ENCODE measurements around the gene FSTL5. TPM values are rescaled to one million over a fixed set of nuclear protein-coding genes. Genes with fewer than 3 reads are reported as not detected.

Gene FSTL5
- total RNA-seq, 2 donors from 2014 or later, result not detected

DNA sequence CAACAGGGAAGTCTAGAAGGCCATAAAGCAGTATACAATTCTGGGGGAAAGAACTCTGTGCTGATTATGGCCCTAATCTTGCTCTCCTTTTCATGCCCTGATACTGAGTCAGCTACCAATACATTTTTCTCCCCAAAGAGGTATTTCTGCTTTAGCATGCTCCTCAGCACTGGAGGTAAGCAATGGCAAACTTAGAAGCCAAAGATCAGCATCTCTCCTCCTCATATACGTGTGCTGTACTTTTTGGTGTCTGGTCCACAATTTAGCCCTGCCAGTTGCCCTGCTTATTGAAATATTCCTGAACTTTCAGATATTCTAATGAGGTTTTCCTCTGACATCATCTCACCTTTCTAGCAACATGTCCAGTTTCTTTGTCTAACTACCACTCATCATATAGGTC lies 226.2 kb downstream of the FSTL5 start:
- Mint-ChIP-seq H3K4me1 (no peaks in the 10 kb centered on the region), H3K27ac (no peak overlapping the region), H3K9me3 (peaks cover 24% of the 10 kb centered on the region), H3K4me3 (no peak overlapping the region), H3K27me3 (no peaks in the 10 kb centered on the region), H3K36me3 (ENCODE audit: low read depth) (no peaks in the 10 kb centered on the region)
- no peak for ATAC-seq (replicated peaks)

DNA sequence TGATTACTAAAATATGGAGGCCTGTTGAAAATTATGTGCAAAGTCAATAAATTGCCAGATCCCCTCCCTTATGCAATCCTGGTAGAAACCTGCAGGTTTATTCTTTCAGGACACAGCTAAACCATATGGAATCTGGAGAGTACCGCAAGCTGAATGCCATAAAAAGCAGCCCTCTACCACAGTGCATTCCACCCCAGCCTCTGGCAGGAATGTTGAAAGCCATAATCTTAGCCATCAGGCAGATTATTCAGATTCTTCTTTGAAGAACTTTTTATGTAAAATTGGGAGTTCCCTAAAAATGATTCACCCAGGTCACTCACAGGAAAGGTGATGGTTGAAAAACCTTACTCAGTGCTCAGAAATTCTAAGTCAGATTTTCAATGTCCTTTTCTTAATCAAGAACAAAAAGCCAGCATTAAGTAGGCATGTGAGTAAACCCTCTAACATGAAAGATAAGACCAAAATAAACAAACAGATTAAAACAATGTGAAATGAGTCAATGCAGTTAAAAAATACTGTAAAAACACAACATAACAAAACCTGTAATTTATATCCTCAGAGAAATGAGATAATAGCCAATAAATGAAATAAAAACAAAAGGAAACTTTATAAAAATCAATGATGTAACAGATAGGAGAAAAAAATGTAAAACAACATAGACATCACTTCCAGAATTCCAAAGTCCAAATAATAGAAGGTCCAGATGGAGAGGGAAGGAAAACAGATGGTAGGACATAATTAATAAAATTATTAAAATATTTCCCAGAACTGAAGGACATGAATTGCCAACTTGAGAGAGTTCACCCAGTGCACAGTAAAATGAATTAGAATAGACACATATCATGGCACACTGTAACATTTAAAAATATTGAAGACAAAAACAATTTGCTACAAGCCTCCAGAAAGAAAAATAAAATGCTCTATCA lies 226.9 kb downstream of the FSTL5 start:
- H3K4me3 Mint-ChIP-seq, result no peak overlapping the region
- no peak for ATAC-seq (replicated peaks)
- H3K9me3 Mint-ChIP-seq, result peaks cover 22% of the 10 kb centered on the region
- no peaks in the 10 kb centered on the region for H3K36me3 Mint-ChIP-seq (ENCODE audit: low read depth)
- no peak overlapping the region for H3K27ac Mint-ChIP-seq
- no peaks in the 10 kb centered on the region for H3K27me3 Mint-ChIP-seq
- no peaks in the 10 kb centered on the region for H3K4me1 Mint-ChIP-seq

DNA sequence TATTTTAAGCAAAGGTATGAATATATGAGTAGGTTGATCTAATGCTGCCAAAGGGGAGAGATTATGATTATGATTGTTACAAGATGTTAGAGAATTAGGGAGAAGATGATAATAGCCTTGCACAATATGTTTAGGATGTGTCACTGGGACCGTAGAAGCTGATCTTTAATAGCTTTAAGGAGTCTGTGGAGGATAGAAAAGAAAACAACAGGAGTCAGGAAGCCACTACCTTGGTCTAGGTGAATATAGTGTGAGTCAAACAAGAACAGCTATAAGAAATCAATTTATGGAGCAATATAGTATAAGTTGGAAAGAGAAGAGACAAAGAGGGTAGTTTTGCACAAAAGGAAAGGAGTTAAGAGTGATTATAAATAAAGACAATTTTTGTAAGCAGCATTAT lies 232.7 kb downstream of the FSTL5 start:
- no peaks in the 10 kb centered on the region for H3K27me3 Mint-ChIP-seq
- ATAC-seq (replicated peaks), result no peak
- H3K36me3 Mint-ChIP-seq (ENCODE audit: low read depth), result no peaks in the 10 kb centered on the region

DNA sequence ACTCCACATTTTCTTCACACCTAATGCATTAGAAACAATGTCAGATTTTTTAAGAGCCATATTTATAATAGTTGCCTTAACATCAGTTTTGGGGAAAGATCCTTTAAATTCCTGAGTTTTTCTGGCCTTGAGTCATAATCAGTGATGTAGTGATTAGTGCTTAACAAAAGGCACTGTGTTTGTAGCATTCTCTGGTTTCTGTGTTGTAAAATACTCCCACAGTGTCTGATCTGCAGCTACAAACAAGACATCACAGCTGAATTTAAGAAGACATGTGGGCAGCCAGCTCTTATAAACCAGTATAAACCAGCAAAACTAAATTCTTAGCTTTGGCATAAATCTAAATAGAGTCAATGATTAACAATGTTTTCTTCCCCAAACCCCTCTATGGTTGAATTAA lies 233.8 kb downstream of the FSTL5 start:
- H3K4me1 Mint-ChIP-seq, result no peaks in the 10 kb centered on the region
- H3K27me3 Mint-ChIP-seq, result no peaks in the 10 kb centered on the region
- H3K27ac Mint-ChIP-seq, result no peak overlapping the region
- H3K36me3 Mint-ChIP-seq (ENCODE audit: low read depth), result no peaks in the 10 kb centered on the region
- H3K9me3 Mint-ChIP-seq, result peaks cover 11% of the 10 kb centered on the region
- ATAC-seq (replicated peaks), result no peak
- H3K4me3 Mint-ChIP-seq, result no peak overlapping the region

More for the DNA sequence above, 232.7 kb downstream of the FSTL5 start:
- no peak overlapping the region for H3K27ac Mint-ChIP-seq
- no peak overlapping the region for H3K4me3 Mint-ChIP-seq
- no peaks in the 10 kb centered on the region for H3K4me1 Mint-ChIP-seq
- peaks cover 19% of the 10 kb centered on the region for H3K9me3 Mint-ChIP-seq

DNA sequence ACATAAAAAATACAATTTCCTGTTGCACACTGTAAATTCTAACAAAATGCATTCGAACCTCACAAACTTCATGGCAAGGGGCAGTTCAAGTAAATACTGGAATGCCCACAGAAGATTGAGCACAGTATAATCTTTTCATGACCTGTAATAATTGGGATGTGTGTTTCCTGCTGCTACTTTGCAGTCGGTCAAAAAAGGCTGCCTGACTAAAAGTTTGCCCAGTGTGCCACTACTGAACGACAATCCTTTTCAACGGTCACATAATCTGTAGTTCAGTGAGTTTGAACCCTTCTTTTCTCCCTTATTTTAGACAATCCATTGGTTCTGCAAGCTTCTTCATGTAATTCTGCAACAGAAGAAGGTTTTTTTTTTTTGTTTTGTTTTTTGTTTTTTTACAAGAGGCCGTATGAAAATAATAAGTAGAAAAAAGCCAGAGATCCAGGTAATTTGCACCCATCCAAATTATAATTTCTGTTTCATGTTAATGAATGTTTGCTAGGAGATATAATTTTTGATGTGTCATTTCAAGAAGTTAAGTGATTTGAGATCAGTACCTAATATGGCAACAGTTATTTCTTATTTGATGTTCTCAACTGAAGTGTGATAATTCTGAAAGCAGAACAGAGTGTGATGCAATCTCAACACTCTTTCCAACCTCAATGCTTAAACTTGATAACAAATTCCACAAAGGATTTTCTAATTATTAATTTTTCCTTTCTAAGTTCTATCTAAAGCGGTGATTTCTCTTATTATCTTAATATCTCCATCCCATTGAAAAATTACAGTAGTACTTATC lies 237.6 kb downstream of the FSTL5 start:
- no peak for ATAC-seq (replicated peaks)
- H3K9me3 Mint-ChIP-seq, result peaks cover 9% of the 10 kb centered on the region
- H3K27ac Mint-ChIP-seq, result no peak overlapping the region
- H3K4me3 Mint-ChIP-seq, result no peak overlapping the region
- H3K4me1 Mint-ChIP-seq, result no peaks in the 10 kb centered on the region
- H3K36me3 Mint-ChIP-seq (ENCODE audit: low read depth), result no peaks in the 10 kb centered on the region
- no peaks in the 10 kb centered on the region for H3K27me3 Mint-ChIP-seq

DNA sequence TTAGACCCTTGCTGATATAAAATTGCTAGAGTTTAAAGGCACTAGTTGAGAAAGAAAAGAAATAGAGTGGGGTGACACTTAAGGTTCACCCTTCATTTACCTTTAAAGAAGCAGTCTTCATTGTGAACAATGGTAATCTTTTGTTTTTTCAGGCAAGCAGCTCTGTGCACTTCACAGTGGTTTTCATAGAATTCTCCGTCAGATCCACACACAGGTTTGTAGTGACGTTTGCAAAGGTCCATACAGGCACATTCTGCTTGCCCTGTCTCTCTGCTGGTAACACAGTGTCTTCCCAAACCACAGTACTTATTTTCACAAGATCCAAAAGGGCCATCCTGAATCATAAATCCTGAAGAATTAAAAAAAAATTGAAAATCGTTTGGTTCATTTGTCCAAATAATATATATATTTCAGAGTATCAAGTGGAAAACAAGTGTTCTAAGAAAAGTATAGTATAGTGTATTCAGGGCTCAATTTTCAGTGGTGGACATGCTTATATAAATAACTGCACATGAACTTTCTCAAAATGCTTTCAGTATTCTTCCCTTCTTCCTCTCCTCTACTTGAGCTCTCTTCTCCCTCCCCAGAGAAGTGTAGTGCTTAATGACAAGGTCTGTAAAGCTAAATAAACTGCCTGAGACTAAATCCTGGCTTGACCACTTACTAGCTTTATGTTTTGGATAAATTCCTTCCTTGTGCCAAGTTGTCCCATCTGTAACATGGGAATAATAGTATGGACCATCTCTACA lies 243.3 kb downstream of the FSTL5 start:
- no peak for ATAC-seq (replicated peaks)
- H3K4me3 Mint-ChIP-seq, result no peak overlapping the region
- no peak overlapping the region for H3K27ac Mint-ChIP-seq
- H3K27me3 Mint-ChIP-seq, result no peaks in the 10 kb centered on the region
- no peaks in the 10 kb centered on the region for H3K4me1 Mint-ChIP-seq
- H3K9me3 Mint-ChIP-seq, result no peaks in the 10 kb centered on the region
- H3K36me3 Mint-ChIP-seq (ENCODE audit: low read depth), result no peaks in the 10 kb centered on the region

DNA sequence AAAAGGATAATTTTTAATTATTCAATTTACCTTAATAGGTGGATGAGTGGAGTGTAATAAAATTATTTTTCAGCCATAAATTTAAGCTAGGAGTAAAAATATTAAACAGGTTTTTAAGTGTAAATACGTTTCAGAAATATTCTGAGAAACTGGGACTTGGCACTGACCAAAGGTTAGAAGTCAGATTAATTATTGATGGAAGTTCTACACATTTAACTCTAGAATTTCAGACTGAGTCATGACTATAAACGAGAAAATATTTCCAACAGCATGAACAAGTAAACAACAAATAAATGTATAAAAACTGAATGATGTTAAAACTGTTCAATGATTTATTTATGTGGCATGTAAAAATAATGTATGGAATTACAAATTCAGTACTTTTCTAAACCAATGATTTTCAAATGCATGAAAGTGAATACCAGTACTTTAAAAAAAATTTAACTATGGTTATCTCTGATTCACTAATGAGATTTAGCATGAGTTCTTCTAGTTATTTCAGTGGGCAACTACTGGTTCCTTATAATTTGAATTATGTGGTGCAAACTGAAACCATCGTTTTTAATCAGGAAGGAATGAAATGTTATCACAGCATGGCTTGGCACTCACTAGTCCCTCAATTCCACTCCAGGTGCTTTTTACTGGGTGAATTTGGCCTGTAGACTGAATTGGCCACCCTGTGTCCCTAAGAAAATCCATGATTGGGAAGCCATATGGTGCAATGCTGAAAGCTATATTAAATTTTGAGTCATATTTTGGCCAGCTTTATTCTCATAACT lies 244.2 kb downstream of the FSTL5 start:
- H3K4me1 Mint-ChIP-seq, result no peaks in the 10 kb centered on the region

DNA sequence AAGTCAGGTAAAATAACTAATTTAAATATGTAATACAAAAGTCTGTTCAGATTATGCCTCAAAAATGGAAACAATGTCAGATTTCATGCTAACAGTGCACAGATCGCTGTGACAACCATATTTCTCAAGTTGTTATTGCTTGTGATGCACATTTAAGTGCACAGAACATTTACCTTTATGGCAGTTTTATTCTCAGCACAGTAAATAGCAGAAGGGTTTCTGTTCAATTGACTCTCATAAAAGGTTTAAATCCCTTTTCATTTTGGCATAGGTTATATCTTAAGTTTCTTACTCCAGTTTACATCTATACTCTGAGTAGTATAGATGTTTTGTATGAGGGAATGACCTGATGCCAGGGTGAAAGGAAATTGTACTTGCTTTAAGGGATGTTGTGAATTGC lies 247.8 kb downstream of the FSTL5 start:
- no peak overlapping the region for H3K4me3 Mint-ChIP-seq
- no peak overlapping the region for H3K27ac Mint-ChIP-seq
- no peaks in the 10 kb centered on the region for H3K4me1 Mint-ChIP-seq
- no peaks in the 10 kb centered on the region for H3K36me3 Mint-ChIP-seq (ENCODE audit: low read depth)
- H3K9me3 Mint-ChIP-seq, result no peaks in the 10 kb centered on the region
- no peaks in the 10 kb centered on the region for H3K27me3 Mint-ChIP-seq
- no peak for ATAC-seq (replicated peaks)

More for the DNA sequence above, 244.2 kb downstream of the FSTL5 start:
- no peak overlapping the region for H3K27ac Mint-ChIP-seq
- H3K36me3 Mint-ChIP-seq (ENCODE audit: low read depth), result no peaks in the 10 kb centered on the region
- no peak overlapping the region for H3K4me3 Mint-ChIP-seq
- H3K27me3 Mint-ChIP-seq, result no peaks in the 10 kb centered on the region
- H3K9me3 Mint-ChIP-seq, result no peaks in the 10 kb centered on the region
- ATAC-seq (replicated peaks), result no peak

DNA sequence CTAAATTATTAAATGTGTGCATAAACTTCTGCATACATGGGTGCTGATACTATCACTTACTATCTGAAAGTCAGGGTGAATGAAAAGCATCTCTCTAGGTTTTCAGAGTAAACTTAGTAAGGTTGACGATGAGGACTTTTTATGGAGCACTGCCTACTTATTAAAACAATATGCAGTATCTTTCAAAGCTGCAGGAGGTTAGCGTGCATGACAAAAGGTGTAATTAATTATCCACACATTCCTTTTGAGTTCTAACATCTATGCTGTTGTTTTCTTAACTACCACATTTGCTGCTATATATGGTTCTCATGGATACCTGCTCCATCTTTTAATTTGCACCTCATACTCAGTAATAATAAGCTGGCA lies 256.2 kb downstream of the FSTL5 start:
- no peaks in the 10 kb centered on the region for H3K36me3 Mint-ChIP-seq (ENCODE audit: low read depth)
- H3K9me3 Mint-ChIP-seq, result peaks cover 4% of the 10 kb centered on the region
- H3K4me1 Mint-ChIP-seq, result no peaks in the 10 kb centered on the region
- H3K27ac Mint-ChIP-seq, result no peak overlapping the region
- no peak overlapping the region for H3K4me3 Mint-ChIP-seq
- no peaks in the 10 kb centered on the region for H3K27me3 Mint-ChIP-seq
- no peak for ATAC-seq (replicated peaks)

DNA sequence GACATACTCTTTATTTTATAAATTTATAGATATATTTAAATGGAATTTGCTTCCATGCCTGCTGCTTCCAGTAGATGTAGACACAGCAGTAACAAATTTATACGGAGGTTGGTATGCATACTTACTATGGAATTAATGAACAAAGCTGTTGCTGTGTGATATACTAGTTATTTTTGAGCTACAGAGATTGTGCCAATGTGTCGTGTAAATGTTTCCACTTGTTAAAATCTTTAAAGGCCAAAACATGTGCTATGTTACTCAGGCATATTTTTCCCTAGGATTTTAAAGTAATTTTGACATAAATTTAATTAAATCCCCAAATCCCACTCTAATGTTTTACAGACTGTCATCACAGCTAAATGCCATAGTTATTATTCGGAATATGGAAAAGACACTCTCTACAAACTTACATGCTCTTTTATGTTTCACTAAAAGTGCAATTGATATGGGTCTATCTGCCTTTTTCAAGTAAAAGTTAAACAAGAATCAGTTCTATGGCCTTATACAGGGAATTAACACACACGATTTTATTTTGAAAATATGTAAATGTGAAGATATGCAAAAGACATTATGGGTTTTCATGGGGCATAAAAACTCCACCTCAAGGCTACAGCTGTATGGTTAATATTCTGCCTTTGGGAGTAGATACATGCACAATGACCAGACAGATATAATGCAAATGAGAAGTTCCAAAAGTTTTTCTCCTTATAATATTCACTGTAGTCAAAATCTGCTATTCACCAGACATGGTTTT lies 256.8 kb downstream of the FSTL5 start:
- Mint-ChIP-seq H3K9me3 (peaks cover 4% of the 10 kb centered on the region), H3K27me3 (no peaks in the 10 kb centered on the region), H3K27ac (no peak overlapping the region), H3K4me1 (no peaks in the 10 kb centered on the region), H3K4me3 (no peak overlapping the region), H3K36me3 (ENCODE audit: low read depth) (no peaks in the 10 kb centered on the region)
- no peak for ATAC-seq (replicated peaks)

DNA sequence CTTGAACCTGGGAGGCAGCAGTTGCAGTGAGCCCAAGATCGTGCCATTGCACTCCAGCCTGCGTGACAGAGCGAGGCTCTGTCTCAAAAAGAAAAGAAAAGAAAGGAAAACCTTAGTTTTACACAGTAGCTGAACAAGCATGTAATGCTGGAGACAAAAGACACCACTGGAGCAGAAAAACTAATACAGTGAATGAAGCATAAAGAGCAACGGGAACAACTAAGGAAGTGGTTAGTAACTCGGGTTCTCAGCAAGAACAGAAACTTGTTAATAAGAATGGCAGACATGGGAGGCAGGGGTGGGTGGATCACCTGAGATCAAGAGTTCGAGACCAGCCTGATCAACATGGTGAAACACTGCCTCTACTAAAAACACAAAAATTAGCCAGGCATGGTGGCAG lies 263.7 kb downstream of the FSTL5 start:
- H3K27me3 Mint-ChIP-seq, result no peaks in the 10 kb centered on the region
- H3K36me3 Mint-ChIP-seq (ENCODE audit: low read depth), result no peaks in the 10 kb centered on the region
- no peaks in the 10 kb centered on the region for H3K4me1 Mint-ChIP-seq
- H3K27ac Mint-ChIP-seq, result no peak overlapping the region
- no peak overlapping the region for H3K4me3 Mint-ChIP-seq
- ATAC-seq (replicated peaks), result no peak
- H3K9me3 Mint-ChIP-seq, result peaks cover 3% of the 10 kb centered on the region

DNA sequence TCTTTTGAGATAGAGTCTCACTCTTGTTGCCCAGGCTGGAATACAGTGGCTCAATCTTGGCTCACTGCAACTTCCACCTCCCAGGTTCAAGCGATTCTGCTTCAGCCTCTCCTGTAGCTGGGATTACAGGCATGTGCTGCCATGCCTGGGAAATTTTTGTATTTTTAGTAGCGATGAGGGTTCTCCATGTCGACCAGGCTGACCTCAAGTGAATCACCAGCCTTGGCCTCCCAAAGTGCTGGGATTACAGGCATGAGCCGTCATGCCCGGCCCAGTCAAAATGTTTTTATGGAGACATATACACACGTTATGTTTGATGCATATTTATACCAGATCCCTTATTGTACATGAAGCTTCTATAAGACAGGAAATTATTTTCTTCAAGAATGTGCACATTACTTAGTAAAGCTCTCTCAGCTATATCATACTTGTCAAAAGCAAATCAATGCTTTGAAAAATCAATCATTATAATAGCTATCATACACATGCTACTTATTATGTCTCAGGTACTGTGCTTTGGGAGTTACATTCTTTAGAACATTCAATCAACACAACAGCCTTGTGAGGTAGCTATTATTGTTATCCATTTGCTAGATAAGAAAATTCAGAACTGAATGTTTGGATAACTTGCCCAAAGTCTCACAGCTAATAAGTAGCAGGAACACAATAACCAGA lies 269.2 kb downstream of the FSTL5 start:
- Mint-ChIP-seq H3K9me3 (peaks cover 3% of the 10 kb centered on the region), H3K27ac (no peak overlapping the region), H3K36me3 (ENCODE audit: low read depth) (no peaks in the 10 kb centered on the region), H3K4me1 (no peaks in the 10 kb centered on the region), H3K27me3 (no peaks in the 10 kb centered on the region), H3K4me3 (no peak overlapping the region)
- no peak for ATAC-seq (replicated peaks)

DNA sequence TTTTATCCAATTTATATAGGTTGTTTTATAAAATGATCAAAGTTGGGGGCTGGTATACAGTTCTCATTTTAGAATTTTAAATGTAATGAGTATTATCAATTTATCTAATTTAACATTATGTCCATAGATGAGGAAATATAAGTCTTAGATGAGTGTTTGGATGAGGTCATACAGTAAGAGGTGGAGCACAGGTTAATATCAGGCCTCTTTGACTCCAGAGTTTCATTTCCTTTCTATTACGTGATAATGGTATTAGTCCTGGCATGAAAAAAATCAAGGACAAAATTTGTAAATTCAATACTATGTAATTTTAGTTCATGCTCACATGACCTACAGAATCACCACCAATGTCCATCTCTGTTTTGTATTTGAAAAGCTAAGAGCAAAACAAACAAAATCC lies 269.8 kb downstream of the FSTL5 start:
- H3K27ac Mint-ChIP-seq, result no peak overlapping the region
- no peak for ATAC-seq (replicated peaks)
- no peaks in the 10 kb centered on the region for H3K4me1 Mint-ChIP-seq
- no peaks in the 10 kb centered on the region for H3K36me3 Mint-ChIP-seq (ENCODE audit: low read depth)
- H3K4me3 Mint-ChIP-seq, result no peak overlapping the region
- H3K27me3 Mint-ChIP-seq, result no peaks in the 10 kb centered on the region
- peaks cover 2% of the 10 kb centered on the region for H3K9me3 Mint-ChIP-seq

All from activated T-helper 17 cell treated with anti-CD3 and anti-CD28 coated beads, Interleukin-2, amount 50 U/mL, for 72 hours (primary cell).